Ishikawa (cell line): ENCODE measurements around the gene FEV.

ENCODE experiments used
- EGR1 ChIP-seq: IDR thresholded peaks from 2 replicates; pipeline ENCODE4 v1.6.1; 2012
- EP300 ChIP-seq: IDR thresholded peaks from 2 replicates; pipeline ENCODE4 v1.6.1; 2012; ENCODE audit warnings: borderline replicate concordance
- FOXM1 ChIP-seq: IDR thresholded peaks from 2 replicates; pipeline ENCODE4 v1.6.1; 2012; ENCODE audit warnings: low read depth, borderline replicate concordance
- TAF1 ChIP-seq: IDR thresholded peaks from 2 replicates; pipeline ENCODE4 v1.6.1; 2012; ENCODE audit warnings: low read depth, mild to moderate bottlenecking
- YY1 ChIP-seq: IDR thresholded peaks from 2 replicates; pipeline ENCODE4 v1.6.1; 2012; ENCODE audit warnings: low read depth
- TF ChIP-seq, protein P1 (sequence below): IDR thresholded peaks from 2 replicates; pipeline ENCODE4 v1.6.1; 2012; ENCODE audit warnings: low read depth, mild to moderate bottlenecking

DNA sequence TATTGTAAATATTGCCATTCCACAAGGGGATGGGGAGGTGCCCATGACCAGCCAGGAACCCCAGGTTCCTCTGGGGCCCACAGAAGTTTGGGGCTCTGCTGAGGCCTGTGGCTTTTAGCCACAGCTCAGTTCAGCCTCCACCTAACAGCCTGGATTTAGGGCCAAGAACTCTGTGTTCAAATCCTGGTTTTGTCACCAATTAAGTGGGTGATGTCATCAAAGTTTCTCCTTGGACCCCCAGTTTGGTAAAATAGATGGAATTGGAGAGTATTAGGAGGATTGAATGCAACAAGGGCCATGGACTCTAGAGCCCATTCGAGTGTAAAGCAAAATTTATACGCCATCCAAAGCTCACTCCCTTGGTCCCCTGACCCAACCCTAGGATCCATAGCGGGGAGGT lies 3.2 kb upstream of the FEV start:
- no peak for TF ChIP-seq FOXM1
- no peak for TF ChIP-seq TAF1
- no peak for TF ChIP-seq EGR1
- no peak for TF ChIP-seq EP300
- TF ChIP-seq, protein P1, sequence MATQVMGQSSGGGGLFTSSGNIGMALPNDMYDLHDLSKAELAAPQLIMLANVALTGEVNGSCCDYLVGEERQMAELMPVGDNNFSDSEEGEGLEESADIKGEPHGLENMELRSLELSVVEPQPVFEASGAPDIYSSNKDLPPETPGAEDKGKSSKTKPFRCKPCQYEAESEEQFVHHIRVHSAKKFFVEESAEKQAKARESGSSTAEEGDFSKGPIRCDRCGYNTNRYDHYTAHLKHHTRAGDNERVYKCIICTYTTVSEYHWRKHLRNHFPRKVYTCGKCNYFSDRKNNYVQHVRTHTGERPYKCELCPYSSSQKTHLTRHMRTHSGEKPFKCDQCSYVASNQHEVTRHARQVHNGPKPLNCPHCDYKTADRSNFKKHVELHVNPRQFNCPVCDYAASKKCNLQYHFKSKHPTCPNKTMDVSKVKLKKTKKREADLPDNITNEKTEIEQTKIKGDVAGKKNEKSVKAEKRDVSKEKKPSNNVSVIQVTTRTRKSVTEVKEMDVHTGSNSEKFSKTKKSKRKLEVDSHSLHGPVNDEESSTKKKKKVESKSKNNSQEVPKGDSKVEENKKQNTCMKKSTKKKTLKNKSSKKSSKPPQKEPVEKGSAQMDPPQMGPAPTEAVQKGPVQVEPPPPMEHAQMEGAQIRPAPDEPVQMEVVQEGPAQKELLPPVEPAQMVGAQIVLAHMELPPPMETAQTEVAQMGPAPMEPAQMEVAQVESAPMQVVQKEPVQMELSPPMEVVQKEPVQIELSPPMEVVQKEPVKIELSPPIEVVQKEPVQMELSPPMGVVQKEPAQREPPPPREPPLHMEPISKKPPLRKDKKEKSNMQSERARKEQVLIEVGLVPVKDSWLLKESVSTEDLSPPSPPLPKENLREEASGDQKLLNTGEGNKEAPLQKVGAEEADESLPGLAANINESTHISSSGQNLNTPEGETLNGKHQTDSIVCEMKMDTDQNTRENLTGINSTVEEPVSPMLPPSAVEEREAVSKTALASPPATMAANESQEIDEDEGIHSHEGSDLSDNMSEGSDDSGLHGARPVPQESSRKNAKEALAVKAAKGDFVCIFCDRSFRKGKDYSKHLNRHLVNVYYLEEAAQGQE = no peak
- TF ChIP-seq YY1 = no peak
